NCI-H2227 treated with DMSO at 0.1 percent for 48 hours (cell line): ENCODE results near the gene NMRK1.

ENCODE experiments used
- DNase-seq: peaks from one replicate; lab custom pipeline; 2025; lab: John Stamatoyannopoulos, UW

NMRK1 gene

GRCh38 chr9:75087824-75088645 is at the start of gene NMRK1, which contains the start of gene OSTF1:
TSS of gene NMRK1 (minus strand) at chr9:75088155. CDS start at chr9:75083115, 5,040 bp downstream.
TSS of gene OSTF1 (plus strand) at chr9:75088514. CDS start at chr9:75088693, 179 bp downstream.
- DNase-seq: peak; percentile 90

- DNase-seq: no peak
Measured at GRCh38 chr9:75134495-75134894, 46.5 kb upstream of the NMRK1 start.

GRCh38 chr9:75133396-75133795 is 45.4 kb upstream of the NMRK1 start:
- DNase-seq: no peak

GRCh38 chr9:75132244-75132643 is 44.3 kb upstream of the NMRK1 start:
- no peak for DNase-seq

- no peak for DNase-seq
Measured at GRCh38 chr9:75131700-75132099, 43.7 kb upstream of the NMRK1 start.

- DNase-seq: no peak
Measured at GRCh38 chr9:75130621-75131230, 42.8 kb upstream of the NMRK1 start.

GRCh38 chr9:75130172-75130571 is 42.2 kb upstream of the NMRK1 start:
- no peak for DNase-seq

- DNase-seq: no peak
Measured at GRCh38 chr9:75128535-75128934, 40.6 kb upstream of the NMRK1 start.

GRCh38 chr9:75123696-75124095 is 35.7 kb upstream of the NMRK1 start:
- no peak for DNase-seq

GRCh38 chr9:75121914-75122558 is 34.1 kb upstream of the NMRK1 start:
- no peak for DNase-seq

GRCh38 chr9:75120686-75121085 is 32.7 kb upstream of the NMRK1 start:
- DNase-seq: no peak

GRCh38 chr9:75117564-75117963 is 29.6 kb upstream of the NMRK1 start:
- DNase-seq: no peak

GRCh38 chr9:75116306-75116705 is 28.4 kb upstream of the NMRK1 start:
- DNase-seq: no peak

GRCh38 chr9:75112789-75113188 is 24.8 kb upstream of the NMRK1 start:
- DNase-seq: no peak

- DNase-seq: no peak
Measured at GRCh38 chr9:75111019-75111622, 23.2 kb upstream of the NMRK1 start.

GRCh38 chr9:75109210-75109839 is 21.4 kb upstream of the NMRK1 start:
- no peak for DNase-seq

- no peak for DNase-seq
Measured at GRCh38 chr9:75108571-75108970, 20.6 kb upstream of the NMRK1 start.

GRCh38 chr9:75106857-75107256 is 18.9 kb upstream of the NMRK1 start:
- no peak for DNase-seq

- DNase-seq: no peak
Measured at GRCh38 chr9:75105841-75106240, 17.9 kb upstream of the NMRK1 start.

- no peak for DNase-seq
Measured at GRCh38 chr9:75105019-75105540, 17.1 kb upstream of the NMRK1 start.

- no peak for DNase-seq
Measured at GRCh38 chr9:75104607-75105006, 16.7 kb upstream of the NMRK1 start.
